ENCODE measurements around the gene ATAD3A.

Gene ATAD3A

DNA sequence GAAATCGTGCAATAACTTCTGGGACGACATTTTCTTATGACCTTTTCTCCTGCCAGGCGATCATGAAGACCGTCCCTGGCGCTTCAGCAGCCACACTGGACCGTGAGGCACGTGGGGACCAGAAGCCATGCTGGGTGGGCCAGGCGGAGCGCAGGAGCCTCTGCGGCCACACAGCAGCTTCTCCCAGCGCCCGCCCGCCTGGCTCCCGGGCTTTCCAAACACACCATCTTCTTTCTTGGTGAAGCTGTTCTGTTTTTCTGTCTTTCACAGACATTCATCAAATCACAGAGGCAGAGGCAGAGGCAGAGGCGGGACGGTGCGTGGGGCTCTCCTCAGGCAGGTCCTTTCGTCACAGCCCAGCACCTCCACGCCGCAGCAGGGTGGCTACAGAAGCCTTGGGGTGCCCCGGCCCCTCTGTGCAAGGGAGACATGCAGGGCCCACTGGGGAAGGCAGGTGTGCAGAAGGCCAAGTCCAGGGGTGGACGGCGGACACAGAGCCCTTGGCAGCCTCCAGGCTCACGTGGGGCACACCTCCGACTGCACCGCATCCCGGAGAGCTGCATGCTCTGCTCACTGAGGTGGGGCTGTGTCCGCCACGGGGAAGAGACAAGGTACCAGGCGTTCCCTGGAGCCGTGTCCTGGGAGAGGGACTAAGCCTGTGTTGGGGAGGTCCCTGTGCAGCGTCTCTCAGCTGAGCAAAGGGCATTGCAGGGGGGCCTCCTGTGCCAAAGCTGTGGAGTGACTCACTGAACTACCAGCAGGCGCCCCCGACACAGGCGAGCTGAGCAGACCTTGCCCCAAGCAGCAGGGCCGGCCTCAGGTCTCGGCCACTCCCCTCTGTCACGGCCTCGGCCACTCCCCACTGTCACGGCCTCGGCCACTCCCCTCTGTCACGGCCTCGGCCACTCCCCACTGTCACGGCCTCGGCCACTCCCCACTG is 31.1 kb downstream of the ATAD3A start:
- Histone ChIP-seq H3K4me3 (ENCODE audit: low read length) (no peak overlapping the region), H3K9ac (ENCODE audit: low read length) (no peak overlapping the region), H3K79me2 (ENCODE audit: low read length) (no peaks in the 10 kb centered on the region), H3K27ac (ENCODE audit: low read length) (no peak overlapping the region), H3K27me3 (ENCODE audit: low read depth, low read length) (no peaks in the 10 kb centered on the region), H3K4me2 (ENCODE audit: low read length) (no peak overlapping the region), H3K36me3 (replicated peaks; ENCODE audit: low read depth, low read length) (no peaks in the 10 kb centered on the region), H3K4me1 (ENCODE audit: low read length) (no peaks in the 10 kb centered on the region), H2AFZ (ENCODE audit: low read depth, low read length) (no peak overlapping the region), H3K9me3 (ENCODE audit: insufficient read depth, low read length) (no peaks in the 10 kb centered on the region), H4K20me1 (ENCODE audit: insufficient read depth, low read length) (no peaks in the 10 kb centered on the region)
- TF ChIP-seq EZH2phosphoT487 (IDR thresholded peaks at IDR 0.05; ENCODE audit: low read depth), result no peak

DNA sequence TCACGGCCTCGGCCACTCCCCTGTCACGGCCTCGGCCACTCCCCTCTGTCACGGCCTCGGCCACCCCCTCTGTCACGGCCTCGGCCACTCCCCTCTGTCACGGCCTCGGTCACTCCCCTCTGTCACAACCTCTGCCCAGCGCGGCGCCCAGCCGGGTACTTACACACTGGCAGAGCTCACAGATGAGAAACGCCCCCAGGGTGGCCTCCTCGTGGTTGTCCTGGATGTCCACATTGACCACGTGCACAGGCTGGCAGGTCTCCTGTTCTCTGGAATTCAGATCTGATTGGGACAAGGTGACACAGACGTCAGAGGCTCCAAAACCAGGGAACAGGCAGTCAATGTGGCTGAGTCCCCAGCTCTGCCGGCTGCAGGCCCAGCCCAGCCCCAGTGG is 31.7 kb downstream of the ATAD3A start:
- Histone ChIP-seq H3K27me3 (ENCODE audit: low read depth, low read length) (no peaks in the 10 kb centered on the region), H3K79me2 (ENCODE audit: low read length) (no peaks in the 10 kb centered on the region), H3K4me3 (ENCODE audit: low read length) (no peak overlapping the region), H3K36me3 (replicated peaks; ENCODE audit: low read depth, low read length) (no peaks in the 10 kb centered on the region), H3K4me2 (ENCODE audit: low read length) (no peak overlapping the region), H4K20me1 (ENCODE audit: insufficient read depth, low read length) (no peaks in the 10 kb centered on the region), H2AFZ (ENCODE audit: low read depth, low read length) (no peak overlapping the region), H3K9ac (ENCODE audit: low read length) (no peak overlapping the region), H3K4me1 (ENCODE audit: low read length) (no peaks in the 10 kb centered on the region), H3K9me3 (ENCODE audit: insufficient read depth, low read length) (no peaks in the 10 kb centered on the region), H3K27ac (ENCODE audit: low read length) (no peak overlapping the region)
- no peak for TF ChIP-seq EZH2phosphoT487 (IDR thresholded peaks at IDR 0.05; ENCODE audit: low read depth)
- TF ChIP-seq, protein P1, sequence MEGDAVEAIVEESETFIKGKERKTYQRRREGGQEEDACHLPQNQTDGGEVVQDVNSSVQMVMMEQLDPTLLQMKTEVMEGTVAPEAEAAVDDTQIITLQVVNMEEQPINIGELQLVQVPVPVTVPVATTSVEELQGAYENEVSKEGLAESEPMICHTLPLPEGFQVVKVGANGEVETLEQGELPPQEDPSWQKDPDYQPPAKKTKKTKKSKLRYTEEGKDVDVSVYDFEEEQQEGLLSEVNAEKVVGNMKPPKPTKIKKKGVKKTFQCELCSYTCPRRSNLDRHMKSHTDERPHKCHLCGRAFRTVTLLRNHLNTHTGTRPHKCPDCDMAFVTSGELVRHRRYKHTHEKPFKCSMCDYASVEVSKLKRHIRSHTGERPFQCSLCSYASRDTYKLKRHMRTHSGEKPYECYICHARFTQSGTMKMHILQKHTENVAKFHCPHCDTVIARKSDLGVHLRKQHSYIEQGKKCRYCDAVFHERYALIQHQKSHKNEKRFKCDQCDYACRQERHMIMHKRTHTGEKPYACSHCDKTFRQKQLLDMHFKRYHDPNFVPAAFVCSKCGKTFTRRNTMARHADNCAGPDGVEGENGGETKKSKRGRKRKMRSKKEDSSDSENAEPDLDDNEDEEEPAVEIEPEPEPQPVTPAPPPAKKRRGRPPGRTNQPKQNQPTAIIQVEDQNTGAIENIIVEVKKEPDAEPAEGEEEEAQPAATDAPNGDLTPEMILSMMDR (IDR thresholded peaks at IDR 0.05; ENCODE audit: low read depth, low read length), result no peak

DNA sequence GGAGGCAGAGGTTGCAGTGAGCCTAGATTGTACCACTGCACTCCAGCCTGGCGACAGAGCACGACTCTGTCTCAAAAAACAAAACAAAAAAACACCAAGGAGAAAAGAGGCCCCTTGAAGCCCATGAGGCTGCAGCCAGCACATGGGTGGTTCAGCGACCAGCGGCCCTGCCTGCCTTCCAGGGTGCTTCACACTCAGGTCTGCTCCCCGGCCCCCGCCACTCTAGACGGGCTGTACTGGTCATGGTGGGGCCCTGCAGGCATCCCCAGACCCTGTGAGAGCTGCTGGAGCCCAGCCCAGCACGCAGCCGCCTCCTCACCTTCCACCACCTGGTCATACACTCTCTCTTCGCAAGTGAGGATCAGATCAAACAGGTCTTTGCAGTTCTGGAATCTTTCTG is 32.6 kb downstream of the ATAD3A start:
- Histone ChIP-seq H3K4me2 (ENCODE audit: low read length) (no peak overlapping the region), H3K36me3 (replicated peaks; ENCODE audit: low read depth, low read length) (no peaks in the 10 kb centered on the region), H3K4me3 (ENCODE audit: low read length) (no peak overlapping the region), H3K79me2 (ENCODE audit: low read length) (no peaks in the 10 kb centered on the region), H3K9ac (ENCODE audit: low read length) (no peak overlapping the region), H3K9me3 (ENCODE audit: insufficient read depth, low read length) (no peaks in the 10 kb centered on the region), H3K4me1 (ENCODE audit: low read length) (no peaks in the 10 kb centered on the region), H3K27me3 (ENCODE audit: low read depth, low read length) (no peaks in the 10 kb centered on the region), H4K20me1 (ENCODE audit: insufficient read depth, low read length) (no peaks in the 10 kb centered on the region), H2AFZ (ENCODE audit: low read depth, low read length) (no peak overlapping the region), H3K27ac (ENCODE audit: low read length) (no peak overlapping the region)
- TF ChIP-seq, protein P1 (IDR thresholded peaks at IDR 0.05; ENCODE audit: low read depth, low read length), result no peak
- no peak for TF ChIP-seq EZH2phosphoT487 (IDR thresholded peaks at IDR 0.05; ENCODE audit: low read depth)

DNA sequence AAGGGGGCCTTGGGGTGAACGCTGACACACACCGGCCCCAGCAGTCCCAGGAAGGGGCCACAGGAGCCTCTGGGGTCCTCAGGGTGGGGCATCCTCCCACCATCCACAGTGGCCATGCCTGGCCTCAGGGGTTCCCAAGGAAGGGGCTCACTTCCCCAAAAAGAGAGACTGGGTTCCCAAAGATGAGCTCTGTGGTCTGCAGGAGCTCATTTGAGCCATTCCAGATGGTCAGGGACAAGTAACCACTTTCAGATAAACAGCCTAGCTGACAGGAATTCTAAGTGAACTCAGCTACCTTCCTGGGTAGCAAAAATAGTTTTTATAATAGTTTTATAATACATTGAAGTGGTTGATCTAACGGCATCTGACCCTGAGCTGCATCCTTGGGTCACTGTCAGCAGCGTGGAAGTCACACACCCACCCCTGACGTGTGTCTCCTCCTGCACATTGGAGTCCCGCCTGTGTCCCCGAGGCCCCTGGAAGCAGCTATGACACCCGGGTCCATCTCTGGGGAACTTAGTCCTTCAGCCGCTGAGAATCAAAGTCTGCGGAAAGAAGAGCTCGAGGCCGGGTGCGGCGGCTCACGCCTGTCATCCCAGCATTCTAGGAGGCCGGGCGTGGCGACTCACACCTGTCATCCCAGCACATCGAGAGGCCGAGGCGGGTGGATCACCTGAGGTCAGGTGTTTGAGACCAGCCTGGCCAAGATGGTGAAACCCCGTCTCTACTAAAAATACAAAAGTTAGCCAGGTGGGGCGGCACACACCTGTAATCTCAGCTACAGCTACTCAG is 34.2 kb downstream of the ATAD3A start:
- H2AFZ ChIP-seq (ENCODE audit: low read depth, low read length), result no peak overlapping the region
- H3K27ac ChIP-seq (ENCODE audit: low read length), result no peak overlapping the region
- no peaks in the 10 kb centered on the region for H3K9me3 ChIP-seq (ENCODE audit: insufficient read depth, low read length)
- no peaks in the 10 kb centered on the region for H3K27me3 ChIP-seq (ENCODE audit: low read depth, low read length)
- no peaks in the 10 kb centered on the region for H4K20me1 ChIP-seq (ENCODE audit: insufficient read depth, low read length)
- no peak overlapping the region for H3K9ac ChIP-seq (ENCODE audit: low read length)
- no peaks in the 10 kb centered on the region for H3K4me1 ChIP-seq (ENCODE audit: low read length)
- no peaks in the 10 kb centered on the region for H3K79me2 ChIP-seq (ENCODE audit: low read length)
- no peak for TF ChIP-seq EZH2phosphoT487 (IDR thresholded peaks at IDR 0.05; ENCODE audit: low read depth)
- no peak overlapping the region for H3K4me3 ChIP-seq (ENCODE audit: low read length)
- H3K36me3 ChIP-seq (replicated peaks; ENCODE audit: low read depth, low read length), result no peaks in the 10 kb centered on the region
- H3K4me2 ChIP-seq (ENCODE audit: low read length), result no peak overlapping the region
